IPS-15b (cell line): Measurements from ENCODE around the gene PPM1A.

Experiments used
- H3K27me3 ChIP-seq: one replicate; pipeline ENCODE4 v1.6.1; 2013; ENCODE audit warnings: low read length; ENCODE audit not compliant: control insufficient read depth, insufficient read depth
- H3K36me3 ChIP-seq: one replicate; pipeline ENCODE4 v1.6.1; 2013; ENCODE audit warnings: low read length; ENCODE audit not compliant: control insufficient read depth, insufficient read depth
- H3K4me1 ChIP-seq: one replicate; pipeline ENCODE4 v1.6.1; 2013; ENCODE audit warnings: mild to moderate bottlenecking, low read length; ENCODE audit not compliant: control insufficient read depth, insufficient read depth
- H3K4me3 ChIP-seq: one replicate; pipeline ENCODE4 v1.5.1; 2013; ENCODE audit warnings: low read depth, low read length
- H3K9ac ChIP-seq: one replicate; pipeline ENCODE4 v1.6.1; 2013; ENCODE audit warnings: low read depth, mild to moderate bottlenecking, low read length
- H3K9me3 ChIP-seq: one replicate; pipeline ENCODE4 v1.6.1; 2013; ENCODE audit warnings: mild to moderate bottlenecking, low read length; ENCODE audit not compliant: control insufficient read depth, insufficient read depth

Gene PPM1A

DNA sequence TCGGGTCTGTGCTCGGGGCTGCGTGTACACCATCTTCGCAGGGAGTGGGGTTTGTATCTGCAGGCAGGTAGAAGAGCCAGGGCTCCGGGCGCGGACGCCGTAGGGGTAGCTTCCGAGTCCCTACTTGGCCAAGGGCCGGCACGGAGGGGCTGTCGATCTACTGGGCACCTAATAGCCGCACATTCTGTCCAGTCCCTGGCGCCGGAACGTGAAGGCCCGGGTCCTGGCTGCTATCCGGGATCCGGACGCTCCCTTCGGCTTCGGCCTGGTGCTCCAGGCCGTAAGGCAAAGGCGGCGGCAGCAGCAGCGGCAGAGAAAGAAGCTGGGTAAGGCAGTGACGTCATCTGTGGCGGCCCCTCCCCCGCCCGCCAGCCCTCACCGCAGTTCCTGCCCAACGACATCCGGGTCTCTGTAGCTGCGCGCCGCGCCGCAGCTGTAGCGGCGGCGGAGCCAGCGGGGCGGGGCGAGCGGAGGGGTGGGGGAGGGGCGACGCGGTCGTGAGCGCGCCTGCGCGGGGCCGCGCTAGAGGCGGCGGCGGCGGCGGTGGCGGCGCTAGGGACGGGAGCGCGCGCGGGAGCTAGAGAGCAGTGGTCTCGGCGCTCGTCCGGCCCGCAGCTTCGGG is at the start of gene PPM1A:
TSS of gene PPM1A (plus strand) at position 525 of the 622 bp plus-strand sequence. CDS start 33,483 bp downstream, outside the sequence.
- no peaks in the 10 kb centered on the region for H3K9me3 ChIP-seq
- H3K9ac ChIP-seq, result peak within 1 kb of the TSS; percentile 90
- H3K4me3 ChIP-seq, result peak within 1 kb of the TSS; percentile 84
- no peaks in the 10 kb centered on the region for H3K27me3 ChIP-seq
- H3K4me1 ChIP-seq, result peaks cover 6% of the 10 kb centered on the region
- H3K36me3 ChIP-seq, result no peaks in the 10 kb centered on the region

- no peaks in the 10 kb centered on the region for H3K27me3 ChIP-seq
- H3K4me1 ChIP-seq, result peaks cover 20% of the 10 kb centered on the region
- no peaks in the 10 kb centered on the region for H3K36me3 ChIP-seq
- H3K4me3 ChIP-seq, result no peak overlapping the region
- H3K9ac ChIP-seq, result no peak overlapping the region
- no peaks in the 10 kb centered on the region for H3K9me3 ChIP-seq
Measured at GRCh38 chr14:60199321-60199720, 49.7 kb upstream of the PPM1A start.

- H3K4me3 ChIP-seq, result no peak overlapping the region
Measured at GRCh38 chr14:60204104-60204842, 44.7 kb upstream of the PPM1A start.

DNA sequence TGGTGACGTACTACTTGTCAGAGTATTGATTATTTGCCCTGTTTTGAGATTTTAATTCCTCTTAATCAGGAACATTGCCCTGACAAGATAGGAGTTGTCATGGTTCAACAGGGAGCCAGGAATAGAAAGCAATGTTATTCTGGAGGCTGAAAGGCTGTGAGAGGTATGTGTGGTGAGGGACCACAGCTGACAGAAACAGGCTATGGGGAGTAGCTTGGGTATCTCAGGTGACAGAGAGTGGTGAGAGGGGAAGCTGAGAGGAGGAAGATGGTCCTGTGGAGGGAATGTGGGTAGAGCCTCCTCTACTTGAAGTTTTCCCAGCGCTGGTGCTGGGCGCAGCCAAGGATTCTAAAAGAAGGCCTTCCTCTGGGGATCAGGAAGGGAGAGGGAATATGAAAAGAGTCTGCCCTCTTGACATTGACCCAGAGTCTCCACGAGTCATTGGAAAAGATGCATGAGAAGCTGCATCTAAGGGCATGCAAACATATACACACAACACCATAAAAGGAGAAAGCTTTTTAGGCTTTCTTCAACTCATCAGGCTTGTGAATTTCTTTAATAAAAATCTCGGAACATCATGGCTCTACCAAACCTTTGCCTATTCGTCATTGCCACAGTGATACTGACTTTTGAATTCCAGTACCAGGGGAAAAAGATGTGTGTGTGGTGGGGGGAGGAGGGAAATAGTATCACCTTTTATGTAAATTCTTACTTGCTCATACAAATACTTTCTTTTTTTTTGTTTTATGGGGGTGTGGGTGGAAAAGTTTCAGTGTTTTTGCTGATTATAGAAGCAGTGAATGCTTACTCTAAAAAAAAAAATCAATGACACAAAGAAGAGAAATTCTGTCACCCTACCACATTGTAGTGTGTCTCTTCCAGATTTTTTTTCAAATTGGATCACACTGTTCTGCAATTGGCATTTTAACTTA is 43.9 kb upstream of the PPM1A start:
- H3K9me3 ChIP-seq, result no peaks in the 10 kb centered on the region
- H3K27me3 ChIP-seq, result no peaks in the 10 kb centered on the region
- H3K4me1 ChIP-seq, result peaks cover 18% of the 10 kb centered on the region
- no peak overlapping the region for H3K4me3 ChIP-seq
- H3K9ac ChIP-seq, result no peak overlapping the region
- no peaks in the 10 kb centered on the region for H3K36me3 ChIP-seq

More at GRCh38 chr14:60204104-60204842, 44.7 kb upstream of the PPM1A start:
- H3K9me3 ChIP-seq, result no peaks in the 10 kb centered on the region
- H3K4me1 ChIP-seq, result peaks cover 18% of the 10 kb centered on the region
- no peaks in the 10 kb centered on the region for H3K27me3 ChIP-seq
- no peak overlapping the region for H3K9ac ChIP-seq
- H3K36me3 ChIP-seq, result no peaks in the 10 kb centered on the region

GRCh38 chr14:60206249-60206670 is 42.8 kb upstream of the PPM1A start:
- Histone ChIP-seq H3K4me3 (no peak overlapping the region), H3K9me3 (no peaks in the 10 kb centered on the region), H3K9ac (no peak overlapping the region), H3K27me3 (no peaks in the 10 kb centered on the region), H3K36me3 (no peaks in the 10 kb centered on the region), H3K4me1 (peaks cover 18% of the 10 kb centered on the region)

GRCh38 chr14:60206837-60207533 is 42.0 kb upstream of the PPM1A start:
- no peak overlapping the region for H3K9ac ChIP-seq
- H3K4me3 ChIP-seq, result no peak overlapping the region
- no peaks in the 10 kb centered on the region for H3K27me3 ChIP-seq
- no peaks in the 10 kb centered on the region for H3K9me3 ChIP-seq
- no peaks in the 10 kb centered on the region for H3K36me3 ChIP-seq
- peaks cover 18% of the 10 kb centered on the region for H3K4me1 ChIP-seq

- no peaks in the 10 kb centered on the region for H3K9me3 ChIP-seq
Measured at GRCh38 chr14:60210703-60211102, 38.3 kb upstream of the PPM1A start.

DNA sequence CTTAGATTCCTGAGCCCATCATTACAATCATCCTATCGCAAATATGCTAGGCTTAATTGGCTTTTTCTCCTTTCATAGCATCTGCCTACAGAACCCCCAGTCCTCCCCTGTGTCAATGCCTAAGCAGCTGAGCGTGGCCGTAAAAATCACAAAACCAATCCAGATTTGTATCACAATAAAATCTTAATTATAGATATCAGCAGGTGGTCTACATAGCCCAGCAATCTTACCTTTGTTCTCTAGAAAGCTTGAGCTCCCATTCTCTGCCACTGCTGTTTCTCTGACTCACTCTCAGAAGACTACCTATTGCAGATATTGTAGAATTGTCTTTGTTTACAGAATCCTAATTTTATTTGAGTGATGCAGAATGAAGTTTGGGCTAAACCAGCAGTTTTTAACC is 37.9 kb upstream of the PPM1A start:
- no peaks in the 10 kb centered on the region for H3K27me3 ChIP-seq

More at GRCh38 chr14:60210703-60211102, 38.3 kb upstream of the PPM1A start:
- H3K9ac ChIP-seq, result no peak overlapping the region
- no peaks in the 10 kb centered on the region for H3K36me3 ChIP-seq
- no peaks in the 10 kb centered on the region for H3K27me3 ChIP-seq
- no peak overlapping the region for H3K4me3 ChIP-seq
- H3K4me1 ChIP-seq, result no peaks in the 10 kb centered on the region

DNA sequence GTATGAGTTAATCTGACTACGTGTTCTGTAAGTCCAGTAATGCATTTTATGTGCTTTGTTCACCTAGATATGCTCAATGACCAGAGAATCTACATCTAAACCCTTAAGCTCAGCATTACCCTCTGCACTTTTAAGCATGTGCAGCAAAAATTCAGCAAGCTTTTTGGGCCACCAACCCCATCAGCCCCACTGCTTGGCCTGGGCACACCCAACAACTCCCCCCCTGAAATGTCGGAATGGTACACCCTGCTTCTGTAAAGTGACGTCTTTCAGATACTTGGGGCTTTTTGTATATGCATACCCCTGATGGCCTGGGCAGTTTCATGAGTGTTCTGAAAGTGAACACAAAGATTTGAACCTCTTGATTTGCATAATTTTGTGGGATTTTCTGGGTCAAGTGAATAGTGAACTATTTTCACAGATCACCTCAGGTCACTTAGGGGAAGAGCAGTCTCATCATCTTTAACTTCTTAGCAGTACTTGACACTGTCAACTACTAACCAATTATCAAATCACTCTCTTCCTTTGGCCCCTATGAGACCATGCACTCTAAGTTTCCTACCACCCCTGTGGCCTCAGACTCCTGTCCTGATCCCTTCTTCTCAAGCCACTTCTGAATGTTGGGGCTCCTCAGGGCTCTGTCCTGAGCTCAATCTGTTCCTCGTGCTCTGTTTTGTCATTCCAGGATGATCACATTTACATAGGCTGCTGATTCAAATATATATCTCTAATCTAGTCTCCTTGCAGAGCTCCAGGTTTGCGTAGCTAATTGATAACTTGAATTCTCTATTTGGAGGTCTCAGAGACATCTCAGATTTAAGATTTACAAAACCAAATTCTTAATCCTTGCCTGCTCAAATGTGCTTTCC is 36.3 kb upstream of the PPM1A start:
- H3K27me3 ChIP-seq, result no peaks in the 10 kb centered on the region
- H3K4me3 ChIP-seq, result no peak overlapping the region
- H3K4me1 ChIP-seq, result no peaks in the 10 kb centered on the region
- H3K9ac ChIP-seq, result no peak overlapping the region
- no peaks in the 10 kb centered on the region for H3K36me3 ChIP-seq
- H3K9me3 ChIP-seq, result no peaks in the 10 kb centered on the region

More for the DNA sequence above, 37.9 kb upstream of the PPM1A start:
- Histone ChIP-seq H3K9ac (no peak overlapping the region), H3K36me3 (no peaks in the 10 kb centered on the region), H3K9me3 (no peaks in the 10 kb centered on the region), H3K4me3 (no peak overlapping the region), H3K4me1 (no peaks in the 10 kb centered on the region)

- Histone ChIP-seq H3K27me3 (no peaks in the 10 kb centered on the region), H3K4me3 (no peak overlapping the region), H3K36me3 (no peaks in the 10 kb centered on the region), H3K9ac (no peak overlapping the region), H3K4me1 (no peaks in the 10 kb centered on the region), H3K9me3 (no peaks in the 10 kb centered on the region)
Measured at GRCh38 chr14:60214003-60214402, 35.0 kb upstream of the PPM1A start.
